Measurements from ENCODE around the gene SHMT2.

The SHMT2 gene

DNA sequence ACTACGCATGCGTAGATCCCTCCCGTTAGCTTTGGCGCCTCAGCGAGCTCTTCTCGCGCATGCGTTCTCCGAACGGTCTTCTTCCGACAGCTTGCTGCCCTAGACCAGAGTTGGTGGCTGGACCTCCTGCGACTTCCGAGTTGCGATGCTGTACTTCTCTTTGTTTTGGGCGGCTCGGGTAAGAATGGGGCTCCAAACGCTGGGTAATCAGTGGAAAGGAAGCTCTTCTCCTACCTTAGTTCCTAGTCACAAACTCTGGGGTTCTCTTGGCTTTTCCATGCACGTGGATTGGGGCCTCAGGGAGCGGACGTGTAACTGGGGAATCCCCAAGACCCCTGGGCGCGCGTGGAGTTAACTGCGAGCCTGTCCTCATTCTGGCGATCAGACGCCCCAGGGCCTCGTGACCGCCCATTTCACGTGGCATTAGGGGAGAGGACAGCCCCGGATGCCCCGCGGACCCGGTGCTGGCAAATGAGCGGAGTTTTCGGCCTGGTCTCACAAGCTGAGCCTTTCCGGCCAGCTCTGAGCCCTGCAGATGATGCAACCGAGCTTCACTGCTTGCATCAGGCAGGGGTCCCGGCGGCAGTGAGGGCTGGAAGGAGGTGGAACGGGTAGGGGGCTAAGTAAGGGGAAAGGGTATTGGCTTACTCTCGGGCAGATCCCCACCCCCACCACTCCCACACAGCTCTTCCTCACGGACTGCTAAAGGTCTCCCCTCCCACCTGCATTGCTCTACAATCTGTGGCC lies at the start of gene SHMT2:
Gene SHMT2, plus strand, starts transcription at position 78 of the 747 bp plus-strand sequence. Its CDS starts 68 bp downstream, at position 146.
- TF ChIP-seq GATA3 (IDR thresholded peaks at IDR 0.05; ENCODE audit: low read depth, low read length) = no peak
- no peak for TF ChIP-seq GATA2 (IDR thresholded peaks at IDR 0.05; ENCODE audit: low read depth, low read length)

DNA sequence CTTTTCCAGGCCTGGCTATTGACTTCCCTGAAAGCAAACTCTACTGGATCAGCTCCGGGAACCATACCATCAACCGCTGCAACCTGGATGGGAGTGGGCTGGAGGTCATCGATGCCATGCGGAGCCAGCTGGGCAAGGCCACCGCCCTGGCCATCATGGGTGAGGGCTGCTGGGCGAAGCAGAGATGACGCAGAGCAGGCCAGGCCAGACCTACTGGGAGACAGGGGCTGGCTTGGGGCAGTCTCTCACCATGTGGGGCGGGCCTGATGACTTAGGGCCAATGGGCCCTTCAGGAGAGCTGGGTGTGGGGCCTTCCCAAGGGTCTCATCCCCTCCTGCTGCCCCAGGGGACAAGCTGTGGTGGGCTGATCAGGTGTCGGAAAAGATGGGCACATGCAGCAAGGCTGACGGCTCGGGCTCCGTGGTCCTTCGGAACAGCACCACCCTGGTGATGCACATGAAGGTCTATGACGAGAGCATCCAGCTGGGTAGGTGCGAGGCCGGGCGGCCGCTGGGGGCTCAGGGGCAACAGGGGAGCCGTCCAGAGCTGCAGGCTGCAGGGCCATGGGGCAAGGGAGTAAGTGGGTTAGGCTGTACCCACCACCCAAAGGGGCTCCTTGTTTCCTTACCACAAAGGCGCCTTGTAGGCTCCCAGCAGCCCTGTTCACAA lies 49.1 kb upstream of the SHMT2 start:
- TF ChIP-seq GATA3 (IDR thresholded peaks at IDR 0.05; ENCODE audit: low read depth, low read length) (no peak), GATA2 (IDR thresholded peaks at IDR 0.05; ENCODE audit: low read depth, low read length) (no peak)

- no peak for TF ChIP-seq GATA3 (IDR thresholded peaks at IDR 0.05; ENCODE audit: low read depth, low read length)
- no peak for TF ChIP-seq GATA2 (IDR thresholded peaks at IDR 0.05; ENCODE audit: low read depth, low read length)
These were observed 48.4 kb upstream of the SHMT2 start for GRCh38 chr12:57181072-57181471.

- TF ChIP-seq GATA2 (IDR thresholded peaks at IDR 0.05; ENCODE audit: low read depth, low read length) (no peak), GATA3 (IDR thresholded peaks at IDR 0.05; ENCODE audit: low read depth, low read length) (no peak)
These were observed 47.9 kb upstream of the SHMT2 start for GRCh38 chr12:57181561-57182155.

DNA sequence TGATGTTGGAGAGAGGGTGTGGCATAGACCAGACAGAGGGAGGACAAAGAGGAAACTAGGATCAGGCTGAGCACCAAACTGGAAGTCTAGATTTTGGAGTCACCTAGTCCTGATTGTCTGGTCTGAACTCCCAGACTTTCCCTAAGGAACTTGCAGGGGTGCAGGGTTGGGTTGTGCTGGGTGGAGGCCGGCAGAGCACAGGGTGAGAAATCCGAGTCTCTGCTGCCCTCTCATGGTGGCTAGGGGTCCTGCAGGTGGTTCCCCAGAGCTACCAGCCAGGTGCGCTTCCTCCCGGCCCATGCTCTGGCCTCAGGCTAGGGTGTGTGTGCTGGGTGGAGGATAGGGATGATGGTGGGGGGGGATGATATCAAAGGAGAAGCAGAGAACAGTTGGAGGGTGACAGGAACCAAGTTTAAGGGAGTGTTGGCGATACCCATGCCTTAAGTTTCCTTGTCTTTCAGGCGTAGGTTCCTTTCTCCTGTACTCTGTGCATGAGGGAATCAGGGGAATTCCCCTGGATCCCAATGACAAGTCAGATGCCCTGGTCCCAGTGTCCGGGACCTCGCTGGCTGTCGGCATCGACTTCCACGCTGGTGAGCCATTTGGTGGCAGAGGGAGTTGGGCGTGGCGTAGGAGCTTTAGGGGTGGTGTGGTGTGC lies 46.5 kb upstream of the SHMT2 start:
- no peak for TF ChIP-seq GATA3 (IDR thresholded peaks at IDR 0.05; ENCODE audit: low read depth, low read length)
- TF ChIP-seq GATA2 (IDR thresholded peaks at IDR 0.05; ENCODE audit: low read depth, low read length) = no peak

DNA sequence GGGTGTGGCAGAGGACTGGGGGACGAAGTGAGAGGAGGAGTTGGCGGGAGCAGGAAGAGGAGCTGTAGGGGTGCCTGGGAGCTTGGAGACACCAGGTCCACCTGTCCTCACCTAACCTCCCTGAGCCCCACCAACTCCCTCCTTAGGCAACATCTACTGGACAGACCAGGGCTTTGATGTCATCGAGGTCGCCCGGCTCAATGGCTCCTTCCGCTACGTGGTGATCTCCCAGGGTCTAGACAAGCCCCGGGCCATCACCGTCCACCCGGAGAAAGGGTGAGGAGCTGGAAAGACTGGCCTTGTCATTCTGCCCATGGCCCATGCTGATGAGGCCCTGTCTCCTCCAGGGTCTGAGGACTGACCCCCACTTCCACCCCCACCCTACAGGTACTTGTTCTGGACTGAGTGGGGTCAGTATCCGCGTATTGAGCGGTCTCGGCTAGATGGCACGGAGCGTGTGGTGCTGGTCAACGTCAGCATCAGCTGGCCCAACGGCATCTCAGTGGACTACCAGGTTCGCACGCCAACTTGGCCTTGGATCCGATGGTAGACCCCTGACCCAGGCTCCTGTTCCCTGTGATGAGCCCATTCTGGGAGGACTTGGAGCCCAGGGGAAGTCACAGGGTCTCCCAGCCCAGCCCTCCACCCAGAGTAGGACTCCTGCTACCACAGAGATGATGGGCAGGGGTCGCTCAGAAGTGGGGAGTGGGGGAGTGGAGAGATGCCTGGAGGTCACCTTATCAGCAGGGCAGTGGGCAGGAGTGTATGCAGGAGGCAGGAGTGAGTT lies 45.4 kb upstream of the SHMT2 start:
- TF ChIP-seq GATA3 (IDR thresholded peaks at IDR 0.05; ENCODE audit: low read depth, low read length) (no peak), GATA2 (IDR thresholded peaks at IDR 0.05; ENCODE audit: low read depth, low read length) (no peak)

GRCh38 chr12:57185403-57185802 lies 44.1 kb upstream of the SHMT2 start:
- TF ChIP-seq GATA3 (IDR thresholded peaks at IDR 0.05; ENCODE audit: low read depth, low read length) (no peak), GATA2 (IDR thresholded peaks at IDR 0.05; ENCODE audit: low read depth, low read length) (no peak)

DNA sequence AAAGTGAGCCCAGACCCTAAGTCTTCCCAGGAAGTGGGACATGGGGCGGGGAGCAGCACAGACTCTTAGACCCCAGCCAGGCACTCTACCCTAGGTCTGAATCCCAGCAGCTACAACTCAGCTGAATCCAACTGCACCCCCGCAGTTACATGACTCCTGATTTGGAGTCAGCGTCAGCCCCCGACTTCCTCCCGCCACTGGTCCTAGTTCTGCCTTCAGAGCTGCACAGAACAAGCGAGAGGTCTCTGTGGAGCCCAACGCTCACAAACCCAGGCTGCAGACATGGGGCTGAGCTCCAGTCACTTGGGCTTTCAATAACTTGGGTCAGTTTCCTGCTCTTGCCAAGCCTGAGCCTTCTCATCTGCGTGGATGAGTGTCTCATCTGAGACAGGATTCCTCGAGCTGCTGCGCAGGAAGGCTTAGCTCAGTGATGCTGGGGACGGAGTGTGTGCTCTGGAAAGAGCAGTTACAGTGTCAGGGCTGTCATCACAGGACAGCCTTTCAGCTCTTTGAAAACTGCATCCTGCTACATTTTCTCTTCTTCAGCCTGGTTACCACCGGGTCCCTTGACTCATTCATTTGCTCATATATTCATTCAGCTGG lies 43.5 kb upstream of the SHMT2 start:
- no peak for TF ChIP-seq GATA3 (IDR thresholded peaks at IDR 0.05; ENCODE audit: low read depth, low read length)
- TF ChIP-seq GATA2 (IDR thresholded peaks at IDR 0.05; ENCODE audit: low read depth, low read length) = no peak

DNA sequence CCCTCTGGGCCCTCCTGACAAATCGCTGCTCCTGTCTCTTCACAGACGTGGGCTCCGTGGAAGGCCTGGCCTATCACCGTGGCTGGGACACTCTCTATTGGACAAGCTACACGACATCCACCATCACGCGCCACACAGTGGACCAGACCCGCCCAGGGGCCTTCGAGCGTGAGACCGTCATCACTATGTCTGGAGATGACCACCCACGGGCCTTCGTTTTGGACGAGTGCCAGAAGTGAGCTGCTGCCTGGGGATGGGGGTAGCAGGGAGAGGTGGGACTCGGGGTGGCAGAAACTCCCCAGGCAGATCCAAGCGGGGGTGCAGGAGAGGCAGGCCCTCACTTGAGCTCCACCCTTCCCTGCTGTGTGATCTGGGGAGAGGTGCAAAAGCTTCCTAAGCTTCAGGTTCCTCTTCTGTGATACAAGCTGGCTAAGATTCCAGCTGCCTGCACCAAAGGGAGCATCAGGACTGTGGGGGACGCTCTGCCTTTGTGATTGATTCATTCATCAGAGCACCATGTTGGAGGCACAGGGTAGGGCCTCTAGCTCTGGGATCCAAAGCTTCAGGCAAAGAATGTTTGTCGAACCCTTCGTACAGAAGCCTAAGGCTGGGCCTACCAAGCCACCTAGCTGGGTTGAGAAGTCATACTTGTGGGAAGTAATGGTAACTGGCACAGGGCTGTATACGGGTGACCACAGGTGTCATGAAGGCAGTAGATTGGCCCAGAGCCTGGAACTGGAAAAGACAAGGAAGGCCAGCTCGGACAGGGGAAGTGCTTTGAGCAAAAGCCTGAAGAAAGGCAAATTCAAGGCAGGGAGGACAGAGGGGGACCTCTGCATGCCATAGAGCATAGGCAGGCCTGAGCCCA lies 42.1 kb upstream of the SHMT2 start:
- TF ChIP-seq GATA3 (IDR thresholded peaks at IDR 0.05; ENCODE audit: low read depth, low read length) (no peak), GATA2 (IDR thresholded peaks at IDR 0.05; ENCODE audit: low read depth, low read length) (no peak)

GRCh38 chr12:57188090-57188425 lies 41.5 kb upstream of the SHMT2 start:
- TF ChIP-seq GATA3 (IDR thresholded peaks at IDR 0.05; ENCODE audit: low read depth, low read length) (no peak), GATA2 (IDR thresholded peaks at IDR 0.05; ENCODE audit: low read depth, low read length) (no peak)

GRCh38 chr12:57190037-57190436 lies 39.5 kb upstream of the SHMT2 start:
- TF ChIP-seq GATA2 (IDR thresholded peaks at IDR 0.05; ENCODE audit: low read depth, low read length) (no peak), GATA3 (IDR thresholded peaks at IDR 0.05; ENCODE audit: low read depth, low read length) (no peak)

GRCh38 chr12:57190821-57191220 lies 38.7 kb upstream of the SHMT2 start:
- TF ChIP-seq GATA3 (IDR thresholded peaks at IDR 0.05; ENCODE audit: low read depth, low read length) = no peak
- no peak for TF ChIP-seq GATA2 (IDR thresholded peaks at IDR 0.05; ENCODE audit: low read depth, low read length)

Data from SH-SY5Y (cell line).